ENCODE measurements around the gene VAMP8.
A peak's percentile ranks its signal among the peaks of the same experiment; 100 is the strongest.
"Not testable (repeated sequence)": the region's sequence is repeated elsewhere in the genome, so short reads cannot be mapped to it uniquely, and the experiment has no call there.

Gene VAMP8

DNA sequence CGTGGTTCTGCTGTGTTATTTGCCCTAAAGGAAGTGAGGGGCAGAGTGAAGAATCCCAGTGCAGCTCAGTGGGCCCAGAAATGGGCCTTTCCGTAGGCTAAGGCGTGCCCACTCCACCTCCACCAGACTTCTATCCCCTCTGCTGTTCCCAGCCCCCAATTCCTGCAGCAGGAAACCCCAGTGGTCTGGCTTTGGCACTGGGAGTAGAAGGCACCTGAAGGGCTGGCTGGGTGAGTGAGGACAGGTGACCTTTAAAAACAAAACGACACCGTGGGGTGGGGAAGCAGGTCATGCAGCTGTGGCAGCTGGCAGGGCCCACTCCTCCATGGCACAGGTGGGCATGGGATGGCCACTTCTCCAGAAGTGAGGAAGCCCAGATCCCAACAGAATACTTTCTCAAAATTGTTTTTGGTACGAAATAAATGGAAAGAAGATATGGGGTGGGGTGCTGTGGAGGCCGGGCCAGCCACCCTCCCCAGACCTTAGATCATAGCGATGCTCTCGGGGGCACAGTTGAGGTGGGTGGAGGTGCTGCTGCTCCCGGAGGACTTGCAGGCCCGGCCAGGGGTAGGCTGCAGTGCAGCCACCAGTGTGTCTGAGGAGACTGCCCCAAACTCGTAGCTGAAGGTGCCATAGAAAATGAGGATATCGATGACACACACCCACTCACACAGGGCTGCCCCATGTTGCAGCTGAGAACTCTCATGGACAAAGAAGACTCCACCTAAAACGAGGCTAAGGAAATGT lies 21.4 kb downstream of the VAMP8 start:
- DNase-seq (ENCODE audit: low read depth): no peak

DNA sequence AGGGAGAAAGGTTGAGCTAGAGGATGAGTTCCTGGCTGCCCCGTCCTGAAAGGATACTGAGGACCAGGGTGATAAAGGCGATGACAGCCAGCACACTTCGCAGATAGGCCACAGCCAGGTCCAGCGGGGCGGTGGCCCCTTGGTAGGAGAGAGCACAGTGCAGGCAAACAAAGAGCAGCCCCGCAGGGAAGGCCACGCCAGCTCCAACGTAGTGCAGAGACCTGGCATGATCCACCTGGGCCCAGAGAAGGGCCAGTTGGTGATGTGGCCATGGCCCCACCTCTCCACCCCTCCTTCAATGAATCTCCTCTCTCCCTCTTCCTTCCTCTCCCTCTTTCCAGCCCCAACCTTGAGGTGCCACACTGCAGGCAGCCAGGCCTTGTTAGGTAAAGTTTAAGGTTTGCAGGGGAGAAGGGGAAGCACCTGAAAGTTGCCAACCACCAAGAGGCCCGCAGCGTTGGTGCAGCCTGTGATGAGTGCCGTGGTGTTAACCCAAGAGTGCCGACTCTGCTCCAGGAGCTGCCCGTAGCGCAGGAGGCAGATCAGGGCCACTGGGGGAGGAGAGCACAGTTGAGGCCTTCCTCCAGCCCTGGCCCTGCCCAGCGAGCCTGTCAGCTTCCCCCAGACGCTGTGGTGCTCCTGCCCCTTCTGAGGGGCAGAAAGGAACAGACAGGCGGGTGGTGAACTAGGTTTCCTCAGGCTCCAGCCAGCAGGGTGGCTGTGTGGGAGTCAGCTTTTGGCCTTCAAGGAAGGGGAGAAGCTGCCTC lies 22.3 kb downstream of the VAMP8 start:
- DNase-seq (ENCODE audit: low read depth): no peak

DNA sequence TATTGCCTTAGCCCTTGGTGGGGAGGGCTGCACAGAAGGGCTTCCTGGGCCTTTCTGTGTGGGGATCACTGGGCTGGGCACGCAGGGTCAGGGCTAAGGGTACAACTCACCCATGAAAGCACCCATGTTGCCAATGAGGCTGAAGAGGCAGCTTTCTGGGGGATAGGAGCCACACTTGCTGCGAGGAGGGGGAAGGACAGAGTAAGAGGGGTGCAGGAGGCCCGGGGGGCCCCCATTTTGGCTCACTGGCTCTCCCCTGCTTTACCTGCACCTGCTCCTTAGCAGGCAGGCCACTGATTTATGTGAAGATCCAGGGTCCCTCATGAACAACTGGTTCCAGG lies 22.8 kb downstream of the VAMP8 start:
- no peak for DNase-seq (ENCODE audit: low read depth)

DNA sequence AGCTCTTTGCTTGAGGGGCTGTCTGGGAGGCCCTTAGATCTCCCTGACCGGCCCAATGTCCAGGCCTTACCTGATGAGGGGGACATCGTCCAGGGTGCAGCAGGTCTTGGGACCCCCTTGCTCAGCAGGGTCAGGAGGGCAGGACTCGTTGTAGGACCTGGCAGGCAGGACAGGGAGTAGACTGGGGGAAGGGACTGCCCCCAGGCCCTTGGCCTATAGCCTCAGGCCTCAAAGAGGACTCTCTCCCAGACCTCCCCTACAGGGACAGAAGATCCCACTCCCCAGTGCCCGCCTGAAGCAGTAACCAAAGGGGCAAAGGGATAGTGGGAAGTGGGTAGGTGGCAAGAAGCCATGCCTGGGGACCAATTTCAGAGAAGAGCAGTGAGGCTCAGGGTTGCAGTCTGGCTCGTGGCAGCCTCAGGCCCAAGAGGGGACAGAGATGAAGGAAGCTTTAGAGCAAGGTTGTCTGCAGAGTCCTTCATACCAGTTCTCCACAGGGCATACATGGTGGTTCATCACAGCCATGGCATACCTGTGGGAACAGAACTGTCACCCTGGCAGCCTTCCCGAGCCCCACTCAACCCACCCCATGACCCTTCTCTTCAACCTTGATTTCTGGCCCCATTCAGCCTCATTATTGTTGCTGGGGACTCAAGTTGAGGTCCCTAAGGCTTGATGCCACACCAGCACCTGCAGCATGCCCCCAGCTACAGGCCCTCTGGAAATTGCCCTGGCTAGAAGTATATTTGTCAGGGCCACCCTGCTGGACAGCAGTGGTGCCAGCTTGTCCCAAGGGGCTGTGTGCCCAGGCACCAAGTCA lies 23.8 kb downstream of the VAMP8 start:
- DNase-seq (ENCODE audit: low read depth): no peak

DNA sequence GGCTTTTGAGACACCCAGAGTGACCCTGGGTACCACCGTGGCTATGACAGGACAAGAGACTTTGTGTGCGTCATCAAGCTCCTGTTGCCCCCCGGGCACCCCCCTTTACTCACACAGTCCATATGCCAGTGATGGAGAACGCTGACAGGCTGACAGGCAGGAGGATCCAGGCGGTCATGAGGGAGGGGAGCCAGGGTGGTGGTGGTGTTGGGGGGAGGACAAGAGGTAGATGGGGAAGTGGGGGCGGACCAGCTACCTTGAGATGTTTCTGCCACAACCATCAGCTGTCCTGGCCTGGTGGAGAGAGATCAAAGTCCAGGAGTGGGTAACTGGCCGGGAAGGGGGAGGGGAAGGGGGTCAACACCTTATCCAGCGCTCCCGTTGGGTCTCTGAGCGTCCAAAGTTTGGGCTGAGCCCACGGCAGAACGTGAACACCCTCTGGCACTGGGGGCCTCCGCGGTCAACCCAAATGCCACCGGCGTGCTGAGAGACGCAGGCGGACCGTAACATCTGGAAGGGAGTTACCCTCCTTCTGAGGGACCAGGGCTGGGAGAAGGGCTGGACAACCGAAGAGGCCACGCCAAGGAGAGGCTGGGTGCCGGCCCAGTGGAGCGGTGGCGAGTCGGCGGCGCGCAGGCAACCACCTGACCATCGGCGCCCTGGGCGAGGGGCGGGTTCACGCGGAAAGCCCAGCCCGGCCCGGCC lies 24.5 kb downstream of the VAMP8 start:
- DNase-seq (ENCODE audit: low read depth): no peak

DNA sequence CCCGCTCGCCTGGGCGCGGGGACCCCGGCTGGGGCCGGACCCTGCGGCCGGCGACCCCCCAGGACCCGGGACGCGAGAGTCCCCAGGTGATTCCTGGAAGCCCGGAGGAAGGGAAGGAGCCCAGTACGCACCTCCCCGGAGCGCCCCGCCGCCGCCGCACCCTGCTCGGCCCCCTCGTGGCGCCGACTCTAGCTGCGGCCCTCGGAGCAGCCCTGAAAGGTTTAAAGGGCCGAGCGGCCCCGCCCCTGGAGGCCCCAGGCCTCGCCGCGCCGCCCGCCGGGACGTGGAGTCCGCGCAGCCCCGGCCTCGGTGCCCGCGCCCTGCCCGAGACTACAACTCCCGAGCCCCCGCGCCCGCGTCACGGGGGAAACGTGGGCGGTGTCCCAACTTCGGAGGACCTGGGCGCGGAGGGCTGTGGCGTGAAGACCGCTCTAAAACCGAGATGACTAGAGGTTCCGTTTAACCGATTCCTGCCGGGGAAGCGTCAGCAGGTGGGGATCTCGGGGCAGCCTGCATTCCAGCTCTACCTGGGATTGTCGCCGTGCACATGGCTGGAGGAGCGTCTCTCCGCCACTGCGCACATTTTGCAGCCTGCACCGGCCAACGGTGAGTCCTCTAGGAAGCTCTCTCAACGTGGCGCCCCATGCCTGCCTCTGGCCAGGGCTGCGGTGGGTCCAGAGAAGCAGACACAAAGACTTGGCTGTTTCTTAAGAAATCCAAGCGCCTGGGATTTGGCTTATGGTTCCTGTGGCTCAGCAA lies 25.3 kb downstream of the VAMP8 start, which contains the start of gene TMEM150A:
Gene TMEM150A (minus strand): TSS at position 223 of the 759 bp plus-strand sequence. CDS start 750 bp downstream, outside the sequence.
- peak; percentile 69 for DNase-seq (ENCODE audit: low read depth)

DNA sequence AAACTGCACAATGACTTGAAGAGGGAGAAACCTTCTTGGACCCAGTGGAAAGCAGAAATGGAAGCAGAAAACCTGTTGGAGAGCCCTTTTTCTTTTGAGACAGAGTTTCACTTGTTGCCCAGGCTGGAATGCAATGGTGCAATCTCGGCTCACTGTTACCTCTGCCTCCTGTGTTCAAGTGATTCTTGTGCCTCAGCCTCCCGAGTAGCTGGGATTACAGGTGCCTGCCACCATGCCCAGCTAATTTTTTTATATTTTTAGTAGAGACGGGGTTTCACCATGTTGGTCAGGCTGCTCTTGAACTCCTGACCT lies 26.7 kb downstream of the VAMP8 start:
- not testable (repeated sequence) for DNase-seq (ENCODE audit: low read depth)

DNA sequence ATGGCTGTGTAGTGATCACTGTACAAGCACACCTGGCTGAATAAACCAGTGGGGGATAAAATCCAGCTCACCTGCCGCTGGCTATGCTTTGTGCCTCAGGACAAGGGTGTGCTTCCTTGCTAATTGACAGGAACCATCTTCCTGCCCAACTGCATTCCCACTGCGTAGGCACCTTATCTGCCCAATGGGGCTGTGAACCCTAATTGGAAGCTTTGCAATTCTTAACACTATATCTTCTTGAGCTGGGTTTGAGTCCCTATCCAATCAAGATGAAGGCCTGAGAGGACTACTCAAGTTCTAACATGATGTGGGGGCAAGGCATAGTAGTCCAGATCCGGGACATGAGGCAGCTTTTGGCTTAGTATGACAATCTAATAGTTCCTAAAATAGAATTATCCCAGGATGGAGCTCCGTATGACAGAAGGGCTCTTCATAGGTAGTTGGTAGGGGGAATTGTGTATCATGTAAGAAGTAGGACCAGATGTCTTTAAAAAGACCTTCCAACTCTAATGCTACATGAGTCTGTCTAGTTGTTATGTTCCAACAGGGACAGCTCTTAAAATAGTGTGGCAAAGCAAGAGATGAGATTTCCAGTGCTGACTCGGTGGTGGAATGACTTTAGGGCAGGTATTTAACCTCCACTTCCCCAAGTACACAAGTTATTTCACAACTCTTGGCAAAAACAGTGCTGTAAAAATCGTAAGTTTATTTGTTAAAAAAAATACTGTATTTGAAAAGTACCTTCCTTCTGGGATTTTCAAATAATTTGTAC lies 27.4 kb downstream of the VAMP8 start:
- DNase-seq (ENCODE audit: low read depth): no peak

DNA sequence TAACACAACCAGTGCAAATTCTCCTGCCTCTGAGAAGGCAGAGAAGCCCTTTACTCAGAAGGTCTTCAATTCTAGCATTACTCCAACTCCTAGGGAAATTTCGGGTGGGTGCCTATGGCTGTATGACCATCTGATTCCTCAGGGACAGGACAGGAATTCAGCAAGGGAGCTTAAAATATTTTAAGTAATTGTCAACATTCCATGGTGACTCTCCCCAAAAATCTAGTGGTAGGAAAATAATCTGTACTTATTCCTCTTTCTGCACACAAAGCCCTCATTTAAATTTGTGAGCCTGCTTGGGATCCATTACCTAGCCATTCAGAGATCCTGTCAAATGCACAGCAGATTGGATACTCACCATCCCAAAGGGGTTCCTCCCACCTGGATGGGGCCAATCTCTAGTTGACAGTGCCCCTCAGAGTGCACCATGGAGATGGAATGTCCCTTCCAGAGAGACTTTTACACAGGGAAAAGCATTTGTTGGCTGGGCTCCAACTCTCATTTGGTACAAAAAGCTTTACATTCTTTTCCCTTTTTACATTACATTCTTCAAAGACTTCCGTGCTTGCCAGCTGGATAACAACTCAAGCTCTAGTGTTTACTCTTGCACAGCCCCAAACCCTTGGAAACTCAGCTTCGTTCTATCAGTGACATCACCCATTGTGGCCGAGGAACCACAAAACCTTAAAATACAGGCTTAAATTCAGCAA lies 28.2 kb downstream of the VAMP8 start:
- DNase-seq (ENCODE audit: low read depth): no peak

DNA sequence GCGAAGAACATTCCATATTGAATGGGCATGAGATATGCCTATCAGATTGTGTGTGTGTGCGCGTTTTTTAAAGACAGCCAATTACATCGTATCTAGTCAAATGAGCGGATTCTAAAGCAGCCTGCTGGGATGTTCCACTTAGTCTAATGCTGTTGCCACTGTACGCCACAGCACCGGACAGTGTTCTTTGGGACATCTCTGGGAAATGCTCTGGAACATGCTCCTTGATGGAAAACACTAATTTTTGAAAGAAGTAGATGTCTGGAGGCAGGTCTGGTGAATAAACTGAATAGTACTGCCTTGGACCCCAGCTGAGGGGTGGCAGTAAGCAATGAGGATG lies 28.7 kb downstream of the VAMP8 start:
- no peak for DNase-seq (ENCODE audit: low read depth)

DNA sequence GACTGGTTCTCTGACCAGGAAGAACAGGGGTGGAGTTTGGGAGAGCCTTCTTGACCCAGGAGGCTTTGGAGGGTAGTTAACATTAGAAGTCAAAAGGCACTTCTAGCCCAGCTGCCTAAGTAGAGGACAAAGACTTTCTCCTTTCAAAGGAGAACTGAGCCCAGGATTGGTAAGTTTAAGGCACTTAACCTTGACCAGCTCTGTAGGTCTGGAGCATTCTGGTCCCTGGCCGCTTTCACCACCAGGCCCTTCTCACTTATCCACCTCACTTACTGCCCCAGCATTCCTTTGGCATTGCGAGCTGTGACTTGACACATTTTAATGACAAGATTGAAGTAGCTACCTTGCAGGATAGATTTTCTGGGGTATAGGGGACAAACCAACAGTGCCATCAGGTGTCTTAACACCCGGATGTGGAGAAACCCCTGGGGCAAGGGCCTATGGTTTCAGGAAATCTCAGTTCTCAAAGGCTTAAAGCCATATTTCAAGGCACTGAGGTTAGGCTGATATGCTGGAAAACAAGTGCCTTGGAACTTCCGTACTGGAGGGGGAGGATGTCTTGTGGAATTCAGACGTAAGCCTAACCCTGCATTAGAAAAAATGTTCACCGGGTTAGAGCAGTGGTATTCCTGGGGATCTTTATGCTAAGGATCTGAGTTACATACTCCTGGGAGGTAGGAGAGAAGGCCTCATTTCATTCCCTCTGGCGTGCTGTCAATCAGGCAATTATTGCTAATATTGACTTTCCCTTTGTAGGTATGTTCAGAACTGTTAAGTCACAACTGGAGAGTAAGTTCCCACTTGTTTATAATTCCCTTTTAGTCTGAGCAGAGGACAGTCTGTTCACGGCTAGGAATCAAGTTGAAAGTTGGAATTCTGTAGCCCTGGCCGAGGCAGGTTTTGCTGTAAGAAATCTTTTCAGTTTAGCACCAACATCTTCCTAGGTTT lies 30.2 kb downstream of the VAMP8 start:
- no peak for DNase-seq (ENCODE audit: low read depth)

DNA sequence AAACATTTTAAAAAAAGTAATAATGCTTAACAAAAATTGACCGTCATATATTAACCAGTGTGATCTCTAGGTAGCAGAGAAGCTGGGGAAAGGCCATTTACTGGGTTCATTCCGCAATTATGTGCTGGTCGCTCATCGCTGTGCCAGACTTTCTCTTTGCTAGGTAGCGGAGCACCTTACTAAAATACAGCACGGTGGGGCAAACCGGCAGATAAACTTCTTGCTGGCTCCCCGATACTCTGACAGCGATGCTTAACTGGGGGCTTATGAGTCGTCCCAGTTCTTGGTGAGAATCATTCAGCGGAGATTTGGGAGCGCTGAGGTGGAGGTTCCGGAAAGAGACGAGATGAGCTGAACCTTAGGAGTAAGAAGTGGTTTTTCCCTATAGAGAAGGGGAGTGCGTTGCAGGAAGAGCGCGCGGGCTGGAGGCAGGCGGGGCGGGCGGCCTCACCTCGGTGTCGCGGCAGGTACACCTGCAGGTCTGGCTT lies 33.9 kb downstream of the VAMP8 start:
- no peak for DNase-seq (ENCODE audit: low read depth)

DNA sequence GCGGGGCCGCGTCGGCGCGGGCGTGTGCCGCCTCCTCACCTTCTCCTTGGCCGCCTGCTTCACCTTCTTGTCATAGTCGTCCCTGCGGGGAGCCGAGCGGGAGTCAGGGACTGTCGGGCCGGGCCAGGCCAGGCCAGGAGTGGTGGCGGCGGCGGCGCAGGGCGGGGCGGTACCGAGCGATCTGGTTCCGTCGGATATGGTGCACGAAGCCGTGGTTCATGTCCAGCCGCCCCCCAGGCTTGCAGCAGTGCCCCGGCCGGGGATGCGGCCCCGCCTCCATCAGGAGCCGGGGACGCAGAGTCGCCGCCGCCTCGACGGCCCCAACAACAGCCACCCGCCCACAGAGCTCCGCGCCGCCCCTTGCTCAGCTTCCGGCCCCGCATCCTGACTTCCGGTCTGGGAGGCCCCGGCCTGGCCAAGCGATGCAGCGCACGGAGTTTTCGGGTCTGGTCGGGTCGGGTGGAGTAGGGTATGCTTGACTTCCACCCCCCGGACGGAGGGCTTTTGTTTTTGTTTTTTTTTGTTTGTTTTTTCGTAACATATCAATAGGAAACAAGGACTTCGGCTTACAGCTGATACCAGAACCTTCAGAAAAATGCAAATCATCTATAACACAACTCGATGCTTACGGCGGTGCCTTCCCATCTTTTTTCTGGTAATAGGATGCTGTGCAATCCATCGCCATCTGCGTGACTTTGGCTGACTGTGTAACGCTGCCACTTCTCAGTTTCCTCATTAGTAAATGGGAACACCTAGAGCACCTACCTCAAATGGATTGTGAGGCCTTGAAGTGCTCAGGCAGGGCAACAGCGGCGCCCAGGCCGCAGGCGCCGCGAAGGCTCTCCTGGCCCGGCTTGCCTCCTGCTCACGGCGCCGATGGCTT lies 34.6 kb downstream of the VAMP8 start, which contains the start of gene C2orf68:
Gene C2orf68 (minus strand): TSS at position 362 of the 883 bp plus-strand sequence. CDS start 82 bp downstream, at position 280.
- DNase-seq (ENCODE audit: low read depth): peak; percentile 67

DNA sequence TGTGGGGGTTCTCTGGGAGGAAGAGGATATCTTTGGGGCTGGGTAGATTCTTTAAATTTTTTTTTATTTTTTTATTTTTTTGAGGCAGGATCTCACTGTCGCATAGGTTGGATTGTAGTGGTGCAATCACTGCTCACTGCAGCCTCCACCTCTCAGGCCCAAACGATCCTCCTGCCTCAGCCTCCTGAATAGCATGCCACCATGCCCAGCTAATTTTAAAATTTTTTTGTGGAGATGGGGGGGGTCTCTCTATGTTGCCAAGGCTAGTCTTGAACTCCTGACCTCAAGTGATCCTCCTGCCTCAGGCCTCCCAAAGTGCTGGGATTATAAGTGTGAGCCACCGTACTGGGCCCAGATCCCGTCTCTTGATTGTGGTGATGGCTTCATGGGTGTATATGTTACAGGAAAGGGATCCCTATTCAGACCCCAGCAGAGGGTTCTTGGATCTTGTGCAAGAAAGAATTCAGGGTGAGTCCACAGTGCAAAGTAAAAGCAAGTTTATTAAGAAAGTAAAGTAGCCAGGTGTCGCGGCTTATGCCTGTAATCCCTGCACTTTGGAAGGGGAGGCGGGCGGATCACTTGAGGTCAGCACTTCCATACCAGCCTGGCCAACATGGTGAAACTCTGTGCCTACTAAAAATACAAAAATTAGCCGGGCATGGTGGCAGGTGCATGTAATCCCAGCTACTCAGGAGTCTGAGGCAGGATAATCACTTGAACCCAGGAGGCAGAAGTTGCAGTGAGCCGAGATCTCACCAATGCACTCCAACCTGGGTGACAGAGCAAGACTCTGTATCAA lies 36.5 kb downstream of the VAMP8 start:
- DNase-seq (ENCODE audit: low read depth): no peak

DNA sequence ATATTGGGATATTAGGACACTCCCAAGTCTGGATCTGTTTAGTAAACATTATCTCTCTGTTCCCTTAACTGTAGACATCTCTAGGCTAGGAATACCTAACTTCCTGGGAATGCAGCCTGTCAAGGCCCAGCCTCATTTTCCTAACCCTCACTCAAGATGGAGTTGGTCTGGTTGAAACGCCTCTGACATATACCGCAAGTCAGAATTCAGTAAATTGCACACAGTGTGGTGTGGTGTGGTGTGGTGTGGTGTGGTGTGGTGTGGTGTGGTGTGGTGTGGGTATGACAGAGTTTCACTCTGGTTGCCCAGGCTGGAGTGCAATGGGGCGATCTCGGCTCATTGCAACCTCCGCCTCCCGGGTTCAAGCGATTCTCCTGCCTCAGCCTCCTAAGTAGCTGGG lies 37.4 kb downstream of the VAMP8 start:
- DNase-seq (ENCODE audit: low read depth): not testable (repeated sequence)

DNA sequence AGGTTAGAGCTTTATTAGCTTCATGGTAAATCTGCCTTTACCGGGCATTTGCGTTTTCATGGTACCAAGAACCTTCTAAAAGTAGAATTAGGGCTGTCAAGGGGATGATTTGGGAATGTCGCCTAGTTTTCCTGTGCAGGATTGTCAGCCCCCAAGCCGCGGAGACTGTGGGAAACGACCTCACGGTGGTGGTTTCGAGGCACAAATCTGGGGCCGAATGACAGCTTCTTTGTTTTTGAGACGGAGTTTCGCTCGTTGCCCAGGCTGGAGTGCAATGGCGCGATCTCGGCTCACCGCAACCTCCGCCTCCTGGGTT lies 38.0 kb downstream of the VAMP8 start:
- DNase-seq (ENCODE audit: low read depth): no peak

DNA sequence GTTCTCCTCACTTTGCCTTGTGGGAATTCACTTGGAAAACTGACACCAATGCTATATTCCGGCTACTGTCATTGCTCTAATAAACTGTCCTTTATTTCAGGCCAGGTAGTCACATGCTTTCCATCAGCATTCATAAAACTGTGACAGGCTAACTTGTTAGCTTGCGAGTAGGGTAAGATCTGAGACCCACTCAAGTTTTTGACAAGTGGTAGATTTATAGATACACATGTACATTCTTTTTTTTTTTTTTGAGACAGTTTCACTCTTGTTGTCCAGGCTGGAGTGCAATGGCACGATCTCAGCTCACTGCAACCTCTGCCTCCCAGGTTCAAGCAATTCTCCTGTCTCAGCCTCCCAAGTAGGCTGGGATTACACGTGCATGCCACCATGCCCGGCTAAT lies 40.3 kb downstream of the VAMP8 start:
- DNase-seq (ENCODE audit: low read depth): not testable (repeated sequence)
